HepG2 (cell line): Measurements from ENCODE around the gene ASPM. TPM values are rescaled to one million over a fixed set of nuclear protein-coding genes. Genes with fewer than 3 reads are reported as not detected.

Source experiments
- BCL6 ChIP-seq: IDR thresholded peaks from 2 replicates; pipeline ENCODE4 v1.6.1; 2016; ENCODE audit warnings: missing genetic modification reagents, missing compliant biosample characterization
- CBX5 ChIP-seq: sonication (generic); formaldehyde crosslinking; IDR thresholded peaks from 2 replicates; pipeline ENCODE4 v1.4.0; 2020; ENCODE audit warnings: missing genetic modification reagents, borderline replicate concordance
- DPF2 ChIP-seq: sonication (generic); formaldehyde crosslinking; IDR thresholded peaks from 2 replicates; pipeline ENCODE4 v1.4.0; 2020; ENCODE audit warnings: mild to moderate bottlenecking, low read depth, missing genetic modification reagents, borderline replicate concordance
- GZF1 ChIP-seq: sonication (generic); formaldehyde crosslinking; IDR thresholded peaks from 2 replicates; pipeline ENCODE4 v1.5.1; 2020; ENCODE audit warnings: mild to moderate bottlenecking, missing genetic modification reagents
- HDAC1 ChIP-seq: sonication (generic); formaldehyde crosslinking; IDR thresholded peaks from 2 replicates; pipeline ENCODE4 v1.5.1; 2020; ENCODE audit warnings: mild to moderate bottlenecking, missing genetic modification reagents
- HNF4G ChIP-seq, 2 experiments: sonication (generic) in 1 of 2; formaldehyde crosslinking in 1 of 2; IDR thresholded peaks; 2 replicates each; pipeline versions ENCODE4 v1.4.0 to v1.6.1; 2011 to 2020; ENCODE audit warnings: borderline replicate concordance in 2 of 2, low read depth in 2 of 2, mild to moderate bottlenecking in 2 of 2, low read length in 1 of 2, missing genetic modification reagents in 1 of 2, moderate library complexity in 1 of 2
- MIXL1 ChIP-seq: IDR thresholded peaks from 2 replicates; pipeline ENCODE4 v1.6.1; 2016
- NAIF1 ChIP-seq: sonication (generic); formaldehyde crosslinking; IDR thresholded peaks from 2 replicates; pipeline ENCODE4 v1.5.0; 2020; ENCODE audit warnings: mild to moderate bottlenecking, missing genetic modification reagents, borderline replicate concordance
- NCOA2 ChIP-seq: sonication (generic); formaldehyde crosslinking; IDR thresholded peaks from 2 replicates; pipeline ENCODE4 v1.8.0; 2022; ENCODE audit warnings: inconsistent platforms
- PHF20 ChIP-seq: sonication (generic); formaldehyde crosslinking; IDR thresholded peaks from 2 replicates; pipeline ENCODE4 v1.5.0; 2020; ENCODE audit warnings: mild to moderate bottlenecking, missing genetic modification reagents
- RARA ChIP-seq: IDR thresholded peaks from 2 replicates; pipeline ENCODE4 v1.6.1; 2016; ENCODE audit warnings: missing genetic modification reagents, missing compliant biosample characterization
- SOX6 ChIP-seq, 2 experiments: fragments of 450-650 bp in 1 of 2; sonication (generic) in 1 of 2; formaldehyde crosslinking in 1 of 2; IDR thresholded peaks; 2 replicates each; pipeline versions ENCODE4 v1.4.0 to v1.6.1; 2017 to 2020; ENCODE audit warnings: antibody characterized with exemption in 1 of 2, mild to moderate bottlenecking in 1 of 2, missing genetic modification reagents in 1 of 2
- STAT5B ChIP-seq: sonication (generic); formaldehyde crosslinking; IDR thresholded peaks from 2 replicates; pipeline ENCODE4 v1.4.0; 2020; ENCODE audit warnings: missing genetic modification reagents
- ZBTB7A ChIP-seq: sonication (generic); formaldehyde crosslinking; IDR thresholded peaks from 2 replicates; pipeline ENCODE4 v1.8.0; 2022; ENCODE audit warnings: mild to moderate bottlenecking, missing genetic modification reagents
- ZBTB8A ChIP-seq: sonication (generic); formaldehyde crosslinking; IDR thresholded peaks from 2 replicates; pipeline ENCODE4 v1.4.0; 2020; ENCODE audit warnings: mild to moderate bottlenecking, low read depth, missing genetic modification reagents, borderline replicate concordance
- ZIK1 ChIP-seq: sonication (generic); formaldehyde crosslinking; IDR thresholded peaks from 2 replicates; pipeline ENCODE4 v1.5.0; 2020; ENCODE audit warnings: mild to moderate bottlenecking, low read depth, missing genetic modification reagents, borderline replicate concordance
- ZNF335 ChIP-seq: sonication (generic); formaldehyde crosslinking; IDR thresholded peaks from 2 replicates; pipeline ENCODE4 v1.4.0; 2020; ENCODE audit warnings: missing genetic modification reagents
- ZNF644 ChIP-seq: IDR thresholded peaks from 2 replicates; pipeline ENCODE4 v1.6.1; 2016; ENCODE audit warnings: low read depth
- ZNF652 ChIP-seq: IDR thresholded peaks from 2 replicates; pipeline ENCODE4 v1.6.1; 2016; ENCODE audit warnings: low read depth, borderline replicate concordance
- ZSCAN9 ChIP-seq: IDR thresholded peaks from 2 replicates; pipeline ENCODE4 v1.6.1; 2016; ENCODE audit warnings: borderline replicate concordance
- polyA plus RNA-seq, 8 experiments: library from polyadenylated mRNA; depleted of rRNA in 3 of 8; stranded (reverse) in 7 of 8; unstranded in 1 of 8; fragments of >200 nt; fragmentation: Illumina TruSeq in 4 of 8; extraction: Trizol in 4 of 8; gene quantifications; 2 replicates each; pipeline versions ENCODE4 v1.2.1 to v1.2.3, GENCODE V29; 2011 to 2016; ENCODE audit warnings: low read depth in 4 of 8, missing spikeins in 1 of 8, mixed read lengths in 1 of 8; ENCODE audit not compliant: insufficient read depth in 1 of 8
- total RNA-seq, 5 experiments: library from RNA; depleted of rRNA; stranded (reverse); fragments of >200 nt; fragmentation: Illumina TruSeq; extraction: Trizol; gene quantifications; 2 replicates each; pipeline ENCODE4 v1.2.3, GENCODE V29; 2016; ENCODE audit warnings: low read depth in 1 of 5
- TF ChIP-seq, protein P1 (sequence below): sonication (generic); formaldehyde crosslinking; IDR thresholded peaks from 2 replicates; pipeline ENCODE4 v1.4.0; 2020; ENCODE audit warnings: mild to moderate bottlenecking, missing genetic modification reagents

Gene ASPM
- total and polyA plus RNA-seq, 2 of the 13 experiments (the other 11 are each of a cell fraction or from before 2014, with no cell fraction given) = 7.7 to 29.1 TPM

GRCh38 chr1:197067457-197067818, 79.0 kb downstream of the ASPM start (continued):
- TF ChIP-seq, protein P1, sequence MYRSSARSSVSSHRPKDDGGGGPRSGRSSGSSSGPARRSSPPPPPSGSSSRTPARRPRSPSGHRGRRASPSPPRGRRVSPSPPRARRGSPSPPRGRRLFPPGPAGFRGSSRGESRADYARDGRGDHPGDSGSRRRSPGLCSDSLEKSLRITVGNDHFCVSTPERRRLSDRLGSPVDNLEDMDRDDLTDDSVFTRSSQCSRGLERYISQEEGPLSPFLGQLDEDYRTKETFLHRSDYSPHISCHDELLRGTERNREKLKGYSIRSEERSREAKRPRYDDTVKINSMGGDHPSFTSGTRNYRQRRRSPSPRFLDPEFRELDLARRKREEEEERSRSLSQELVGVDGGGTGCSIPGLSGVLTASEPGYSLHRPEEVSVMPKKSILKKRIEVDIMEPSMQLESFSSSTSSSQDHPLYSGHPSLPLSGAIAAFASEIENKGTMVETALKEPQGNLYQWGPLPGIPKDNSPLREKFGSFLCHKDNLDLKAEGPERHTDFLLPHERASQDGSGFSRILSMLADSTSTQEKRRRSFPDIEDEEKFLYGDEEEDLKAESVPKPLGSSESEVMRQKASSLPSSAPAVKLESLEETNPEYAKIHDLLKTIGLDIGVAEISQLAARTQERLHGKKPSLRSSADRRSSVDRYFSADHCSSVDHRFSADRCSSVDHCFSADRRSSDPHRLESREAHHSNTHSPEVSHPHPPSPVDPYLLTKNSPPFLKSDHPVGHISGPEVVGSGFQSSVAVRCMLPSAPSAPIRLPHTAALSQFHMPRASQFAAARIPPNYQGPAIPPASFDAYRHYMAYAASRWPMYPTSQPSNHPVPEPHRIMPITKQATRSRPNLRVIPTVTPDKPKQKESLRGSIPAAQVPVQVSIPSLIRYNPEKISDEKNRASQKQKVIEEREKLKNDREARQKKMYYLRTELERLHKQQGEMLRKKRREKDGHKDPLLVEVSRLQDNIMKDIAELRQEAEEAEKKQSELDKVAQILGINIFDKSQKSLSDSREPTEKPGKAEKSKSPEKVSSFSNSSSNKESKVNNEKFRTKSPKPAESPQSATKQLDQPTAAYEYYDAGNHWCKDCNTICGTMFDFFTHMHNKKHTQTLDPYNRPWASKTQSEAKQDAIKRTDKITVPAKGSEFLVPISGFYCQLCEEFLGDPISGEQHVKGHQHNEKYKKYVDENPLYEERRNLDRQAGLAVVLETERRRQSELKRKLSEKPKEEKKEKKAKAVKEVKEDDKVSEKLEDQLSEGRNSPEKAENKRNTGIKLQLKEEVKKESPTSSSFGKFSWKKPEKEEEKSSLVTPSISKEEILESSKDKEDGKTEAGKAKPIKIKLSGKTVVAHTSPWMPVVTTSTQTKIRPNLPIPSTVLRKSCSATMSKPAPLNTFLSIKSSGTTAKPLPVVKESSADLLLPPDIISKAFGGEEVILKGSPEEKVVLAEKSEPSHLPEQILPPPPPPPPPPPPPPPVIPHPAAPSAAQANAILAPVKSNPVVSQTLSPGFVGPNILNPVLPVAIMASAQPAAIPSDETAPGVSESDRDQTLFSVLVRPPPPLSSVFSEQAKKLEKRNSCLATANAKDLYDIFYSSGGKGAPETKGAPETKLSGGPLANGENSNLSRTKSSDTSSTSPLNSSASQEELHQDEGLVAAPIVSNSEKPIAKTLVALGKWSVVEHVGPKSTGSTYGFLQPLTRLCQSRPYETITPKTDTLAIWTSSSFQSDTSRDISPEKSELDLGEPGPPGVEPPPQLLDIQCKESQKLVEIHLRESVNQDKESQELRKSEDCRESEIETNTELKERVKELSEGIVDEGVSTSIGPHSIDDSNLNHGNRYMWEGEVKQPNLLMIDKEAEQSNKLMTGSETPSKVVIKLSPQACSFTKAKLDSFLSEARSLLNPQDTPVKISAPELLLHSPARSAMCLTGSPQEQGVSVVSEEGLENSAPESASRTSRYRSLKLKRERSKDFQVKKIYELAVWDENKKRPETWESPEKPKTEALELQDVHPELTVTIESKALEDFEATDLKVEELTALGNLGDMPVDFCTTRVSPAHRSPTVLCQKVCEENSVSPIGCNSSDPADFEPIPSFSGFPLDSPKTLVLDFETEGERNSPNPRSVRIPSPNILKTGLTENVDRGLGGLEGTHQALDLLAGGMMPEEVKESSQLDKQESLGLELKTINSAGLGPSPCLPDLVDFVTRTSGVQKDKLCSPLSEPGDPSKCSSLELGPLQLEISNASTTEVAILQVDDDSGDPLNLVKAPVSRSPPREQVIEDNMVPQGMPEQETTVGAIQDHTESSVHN (CRISPR knock-in tag) = no peak
- no peak for TF ChIP-seq PHF20
- no peak for TF ChIP-seq CBX5
- TF ChIP-seq ZIK1 (CRISPR knock-in tag) = no peak
- no peak for TF ChIP-seq NAIF1 (CRISPR knock-in tag)
- TF ChIP-seq ZNF644 (CRISPR knock-in tag) = no peak
- TF ChIP-seq NCOA2 (CRISPR knock-in tag) = peak; percentile 72
- no peak for TF ChIP-seq SOX6 (IDR thresholded peaks at IDR 0.05)
- peak; percentile 47; the same call in 1 of the 2 replicates for TF ChIP-seq SOX6 (CRISPR knock-in tag; IDR thresholded peaks at IDR 0.05)
- no peak for TF ChIP-seq ZBTB7A (CRISPR knock-in tag)
- peak; percentile 91 for TF ChIP-seq BCL6
- no peak for TF ChIP-seq GZF1 (CRISPR knock-in tag)
- peak; percentile 55; the same call in 1 of the 2 replicates for TF ChIP-seq HNF4G (IDR thresholded peaks at IDR 0.05; ENCODE audit: borderline replicate concordance, low read depth, low read length)
- TF ChIP-seq HNF4G (CRISPR knock-in tag; IDR thresholded peaks at IDR 0.05; ENCODE audit: borderline replicate concordance, low read depth) = no peak
- no peak for TF ChIP-seq STAT5B
- no peak for TF ChIP-seq ZNF652 (CRISPR knock-in tag)
- TF ChIP-seq MIXL1 (CRISPR knock-in tag) = peak; percentile 62
- TF ChIP-seq DPF2 (CRISPR knock-in tag) = no peak
- no peak for TF ChIP-seq ZBTB8A (CRISPR knock-in tag)
- TF ChIP-seq RARA = peak; percentile 75
- peak; percentile 66 for TF ChIP-seq HDAC1 (CRISPR knock-in tag)
- TF ChIP-seq ZNF335 (CRISPR knock-in tag) = no peak
- TF ChIP-seq ZSCAN9 = no peak
